Progenitor cell of endocrine pancreas (in vitro differentiated cells): ENCODE measurements around the gene ENPP3. TPM values are rescaled to one million over a fixed set of nuclear protein-coding genes. Genes with fewer than 3 reads are reported as not detected.

Source experiments
- DNase-seq: peaks from one replicate; pipeline ENCODE4 v3.0.0; 2021; ENCODE audit warnings: low spot score; ENCODE audit not compliant: unreplicated experiment
- H3K27ac Mint-ChIP-seq: 2 replicates; pipeline ENCODE4 v1.8.0; 2021; ENCODE audit warnings: mild to moderate bottlenecking, moderate library complexity, mixed read lengths
- H3K27me3 Mint-ChIP-seq: 2 replicates; pipeline ENCODE4 v1.8.0; 2021; ENCODE audit warnings: mixed read lengths
- H3K36me3 Mint-ChIP-seq: 2 replicates; pipeline ENCODE4 v1.8.0; 2022; ENCODE audit warnings: mixed read lengths; ENCODE audit not compliant: insufficient read depth
- H3K4me1 Mint-ChIP-seq: 2 replicates; pipeline ENCODE4 v1.8.0; 2021; ENCODE audit warnings: low read depth, mixed read lengths
- H3K4me3 Mint-ChIP-seq: 2 replicates; pipeline ENCODE4 v1.8.0; 2021; ENCODE audit warnings: low read depth, mild to moderate bottlenecking, moderate library complexity, mixed read lengths
- H3K9me3 Mint-ChIP-seq: 2 replicates; pipeline ENCODE4 v1.8.0; 2021; ENCODE audit warnings: low read depth, mixed read lengths
- total RNA-seq: library from RNA; stranded (reverse); gene quantifications from 2 replicates; pipeline ENCODE4 v1.2.1, GENCODE V29; 2021
- TF ChIP-seq, protein P1 (sequence below): fragments of 200-600 bp; sonication (generic); IDR thresholded peaks from one replicate; pipeline ENCODE4 v1.5.0; 2021; ENCODE audit warnings: antibody characterized with exemption, mild to moderate bottlenecking; ENCODE audit not compliant: unreplicated experiment

The ENPP3 gene
- total RNA-seq, 1 donor from 2014 or later, result not detected

DNA sequence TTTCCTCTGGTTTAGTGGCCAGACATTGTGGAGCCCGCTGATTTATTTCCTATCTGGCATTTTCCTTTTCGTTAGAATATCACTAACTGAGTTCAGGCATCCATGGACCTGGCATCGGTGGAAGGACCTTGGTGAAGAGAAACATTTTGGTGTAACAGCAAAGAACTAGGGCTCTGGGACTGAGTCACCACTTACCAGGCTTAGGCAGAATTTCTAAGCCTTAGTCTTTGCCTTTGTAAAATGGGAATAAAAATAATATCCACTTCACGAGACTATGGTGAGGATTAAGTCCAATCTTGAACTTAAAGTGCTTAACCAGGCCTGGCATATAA, 128.7 kb downstream of the ENPP3 start:
- TF ChIP-seq, protein P1, sequence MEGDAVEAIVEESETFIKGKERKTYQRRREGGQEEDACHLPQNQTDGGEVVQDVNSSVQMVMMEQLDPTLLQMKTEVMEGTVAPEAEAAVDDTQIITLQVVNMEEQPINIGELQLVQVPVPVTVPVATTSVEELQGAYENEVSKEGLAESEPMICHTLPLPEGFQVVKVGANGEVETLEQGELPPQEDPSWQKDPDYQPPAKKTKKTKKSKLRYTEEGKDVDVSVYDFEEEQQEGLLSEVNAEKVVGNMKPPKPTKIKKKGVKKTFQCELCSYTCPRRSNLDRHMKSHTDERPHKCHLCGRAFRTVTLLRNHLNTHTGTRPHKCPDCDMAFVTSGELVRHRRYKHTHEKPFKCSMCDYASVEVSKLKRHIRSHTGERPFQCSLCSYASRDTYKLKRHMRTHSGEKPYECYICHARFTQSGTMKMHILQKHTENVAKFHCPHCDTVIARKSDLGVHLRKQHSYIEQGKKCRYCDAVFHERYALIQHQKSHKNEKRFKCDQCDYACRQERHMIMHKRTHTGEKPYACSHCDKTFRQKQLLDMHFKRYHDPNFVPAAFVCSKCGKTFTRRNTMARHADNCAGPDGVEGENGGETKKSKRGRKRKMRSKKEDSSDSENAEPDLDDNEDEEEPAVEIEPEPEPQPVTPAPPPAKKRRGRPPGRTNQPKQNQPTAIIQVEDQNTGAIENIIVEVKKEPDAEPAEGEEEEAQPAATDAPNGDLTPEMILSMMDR, result no peak
- H3K27ac Mint-ChIP-seq, result no peak overlapping the region
- peaks cover 2% of the 10 kb centered on the region for H3K27me3 Mint-ChIP-seq

DNA sequence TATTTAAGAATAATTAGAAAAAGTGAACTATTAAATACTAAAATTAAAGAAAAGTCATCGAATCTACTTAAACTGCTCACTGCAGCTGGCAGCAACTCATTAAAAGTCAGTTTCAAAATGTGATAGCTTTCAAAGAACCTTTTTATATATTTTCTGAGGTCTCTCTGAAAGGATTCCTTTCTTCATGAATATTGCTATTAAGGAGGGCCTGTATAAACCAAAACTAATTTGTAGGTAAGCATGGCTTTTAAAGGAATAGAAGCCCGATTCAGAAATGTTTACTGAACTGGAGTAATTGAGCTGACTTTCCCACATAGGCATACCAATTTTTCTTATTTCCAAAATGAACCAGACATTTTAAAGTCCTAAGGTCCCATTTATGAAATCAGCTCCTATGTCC, 129.5 kb downstream of the ENPP3 start:
- H3K9me3 Mint-ChIP-seq, result no peaks in the 10 kb centered on the region
- H3K4me3 Mint-ChIP-seq, result no peak overlapping the region
- H3K4me1 Mint-ChIP-seq, result peaks cover 15% of the 10 kb centered on the region
- no peak for DNase-seq
- TF ChIP-seq, protein P1, result no peak
- peaks cover 2% of the 10 kb centered on the region for H3K27me3 Mint-ChIP-seq
- H3K36me3 Mint-ChIP-seq, result no peaks in the 10 kb centered on the region
- H3K27ac Mint-ChIP-seq, result no peak overlapping the region

More for the DNA sequence above, 128.7 kb downstream of the ENPP3 start:
- no peaks in the 10 kb centered on the region for H3K9me3 Mint-ChIP-seq
- H3K36me3 Mint-ChIP-seq, result no peaks in the 10 kb centered on the region
- H3K4me3 Mint-ChIP-seq, result no peak overlapping the region
- peaks cover 15% of the 10 kb centered on the region for H3K4me1 Mint-ChIP-seq
- DNase-seq, result no peak

DNA sequence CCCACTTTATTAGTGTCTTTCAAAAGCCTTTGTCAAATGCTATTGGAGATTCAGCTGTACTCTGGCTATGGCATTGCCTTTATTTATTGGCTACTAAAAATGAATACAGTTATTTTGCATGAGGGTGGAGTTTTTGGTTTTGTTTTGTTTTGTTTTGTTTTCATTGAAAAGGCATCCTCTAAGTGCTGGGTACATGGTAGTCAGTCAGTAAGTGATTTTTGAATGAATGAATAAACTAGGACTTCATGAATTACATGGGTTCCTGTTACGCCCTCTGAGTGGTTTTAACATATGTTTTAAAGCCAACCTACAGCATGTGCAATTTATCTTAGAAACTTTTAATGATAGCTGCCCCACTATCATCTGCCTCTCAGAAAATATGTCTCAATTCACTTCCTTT, 131.9 kb downstream of the ENPP3 start:
- H3K27ac Mint-ChIP-seq, result no peak overlapping the region
- TF ChIP-seq, protein P1, result no peak
- peaks cover 2% of the 10 kb centered on the region for H3K27me3 Mint-ChIP-seq
- no peaks in the 10 kb centered on the region for H3K36me3 Mint-ChIP-seq
- peaks cover 11% of the 10 kb centered on the region for H3K4me1 Mint-ChIP-seq
- no peaks in the 10 kb centered on the region for H3K9me3 Mint-ChIP-seq
- no peak for DNase-seq
- H3K4me3 Mint-ChIP-seq, result no peak overlapping the region

DNA sequence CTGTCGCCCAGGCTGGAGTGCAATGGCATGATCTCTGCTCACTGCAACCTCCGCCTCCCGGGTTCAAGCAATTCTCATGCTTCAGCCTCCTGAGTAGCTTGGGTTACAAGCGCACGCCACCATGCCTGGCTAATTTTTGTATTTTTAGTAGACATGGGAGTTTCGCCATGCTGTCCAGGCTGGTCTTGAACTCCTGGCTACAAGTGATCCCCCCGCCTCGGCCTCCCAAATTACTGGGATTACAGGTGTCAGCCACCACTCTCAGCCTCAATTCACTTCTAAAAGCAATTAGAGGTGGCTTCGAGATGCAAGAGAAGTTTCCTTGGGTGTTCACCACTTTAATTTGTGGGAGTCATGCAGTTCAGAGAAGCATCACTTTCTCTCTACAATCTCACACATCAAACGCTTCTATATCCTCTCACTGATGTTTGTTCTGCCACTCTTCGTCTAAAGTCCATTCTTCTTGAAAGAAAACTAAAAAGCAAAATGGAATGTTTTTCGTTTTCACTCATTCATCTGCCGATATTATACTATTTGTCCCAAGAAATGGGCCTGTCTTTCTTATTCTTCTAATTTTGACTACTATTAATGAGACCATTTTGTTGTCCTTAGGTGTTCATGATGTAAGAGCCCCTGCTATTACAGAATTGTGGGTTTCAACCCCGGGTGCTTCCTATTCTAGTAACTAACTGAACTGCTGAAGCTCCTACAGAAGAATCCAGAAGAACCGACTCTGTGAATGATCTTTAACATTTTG, 132.5 kb downstream of the ENPP3 start:
- Mint-ChIP-seq H3K27me3 (peaks cover 2% of the 10 kb centered on the region), H3K27ac (no peak overlapping the region), H3K4me3 (no peak overlapping the region), H3K4me1 (peaks cover 9% of the 10 kb centered on the region), H3K36me3 (no peaks in the 10 kb centered on the region), H3K9me3 (no peaks in the 10 kb centered on the region)
- DNase-seq, result no peak
- TF ChIP-seq, protein P1, result no peak

DNA sequence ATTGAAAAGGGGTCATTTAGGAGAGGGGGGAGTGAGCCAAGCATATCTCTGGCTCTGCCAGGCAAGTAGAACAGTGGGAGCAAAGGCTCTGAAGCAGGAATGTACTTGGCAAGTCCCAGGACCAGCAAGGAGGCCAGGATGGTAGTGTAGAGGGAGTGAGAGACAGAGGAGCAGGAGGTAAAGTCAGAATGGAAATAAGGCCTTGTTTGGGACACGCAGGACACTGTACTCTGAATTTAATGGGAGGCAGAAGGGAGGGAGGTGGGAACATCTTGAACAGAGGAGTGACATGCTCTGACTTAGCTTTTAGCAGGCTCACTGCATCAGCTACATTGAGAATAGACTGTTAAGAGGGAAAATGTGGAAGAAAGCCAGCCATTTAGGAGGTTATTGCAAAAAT, 133.7 kb downstream of the ENPP3 start:
- no peak for DNase-seq
- Mint-ChIP-seq H3K27me3 (peaks cover 2% of the 10 kb centered on the region), H3K9me3 (no peaks in the 10 kb centered on the region), H3K4me1 (no peaks in the 10 kb centered on the region), H3K4me3 (no peak overlapping the region), H3K36me3 (no peaks in the 10 kb centered on the region), H3K27ac (no peak overlapping the region)
- TF ChIP-seq, protein P1, result no peak
